MCF 10A (cell line): ENCODE data around the gene DCLK1. TPM values are rescaled to one million over a fixed set of nuclear protein-coding genes. Genes with fewer than 3 reads are reported as not detected.
A peak's percentile ranks its signal among the peaks of the same experiment; 100 is the strongest.

ENCODE experiments used
- BruUV-seq: library from RNA; stranded (reverse); fragments of 400-500 nt; replicated peaks from 2 replicates; lab custom pipeline; 2021; lab: Mats Ljungman, UMichigan
- CTCF ChIA-PET: fragments of 300-600 bp; sonication (Branson Sonifier 250); formaldehyde crosslinking; extraction: SDS; loops from one replicate; lab custom pipeline; 2021; ENCODE audit warnings: antibody characterized with exemption, inconsistent platforms; lab: Yijun Ruan, JAX
- POLR2A ChIA-PET: fragments of 300-600, 350-650 bp; sonication (Branson Sonifier 250); formaldehyde crosslinking; extraction: SDS; loops from one replicate; lab custom pipeline; 2020; ENCODE audit warnings: antibody characterized with exemption, inconsistent platforms; lab: Yijun Ruan, JAX
- DNase-seq: peaks from one replicate; pipeline ENCODE4 v3.0.0-alpha.2; 2018; ENCODE audit not compliant: unreplicated experiment
- H3K27ac Mint-ChIP-seq: one replicate; pipeline ENCODE4 v1.8.0; 2022; ENCODE audit warnings: mild to moderate bottlenecking, low read depth, mixed read lengths; ENCODE audit not compliant: unreplicated experiment
- H3K27me3 Mint-ChIP-seq: one replicate; pipeline ENCODE4 v1.8.0; 2022; ENCODE audit warnings: mixed read lengths; ENCODE audit not compliant: insufficient read depth, unreplicated experiment
- H3K36me3 Mint-ChIP-seq: one replicate; pipeline ENCODE4 v1.8.0; 2022; ENCODE audit warnings: mild to moderate bottlenecking, moderate library complexity, mixed read lengths; ENCODE audit not compliant: insufficient read depth, unreplicated experiment
- H3K4me1 Mint-ChIP-seq: one replicate; pipeline ENCODE4 v1.8.0; 2022; ENCODE audit warnings: mixed read lengths; ENCODE audit not compliant: insufficient read depth, unreplicated experiment
- H3K4me3 Mint-ChIP-seq: one replicate; pipeline ENCODE4 v1.8.0; 2022; ENCODE audit warnings: mild to moderate bottlenecking, moderate library complexity, mixed read lengths; ENCODE audit not compliant: unreplicated experiment
- H3K9me3 Mint-ChIP-seq: one replicate; pipeline ENCODE4 v1.8.0; 2022; ENCODE audit warnings: mixed read lengths; ENCODE audit not compliant: unreplicated experiment
- intact Hi-C: fragments of 100-400 bp; cut with micrococcal nuclease; formaldehyde crosslinking; loops from 2 replicates; pipeline ENCODE4 v1.14.1; 2022
- total RNA-seq: library from RNA; stranded (reverse); gene quantifications from 2 replicates; pipeline ENCODE4 v1.2.3, GENCODE V29; 2022
- TF ChIP-seq, protein P1 (sequence below): fragments of 200-600 bp; IDR thresholded peaks from one replicate; pipeline ENCODE4 v1.8.0; 2022; ENCODE audit warnings: antibody characterized with exemption, mild to moderate bottlenecking; ENCODE audit not compliant: unreplicated experiment

Gene DCLK1
- total RNA-seq, 1 experiment from 2014 or later: 0.44 TPM

DNA sequence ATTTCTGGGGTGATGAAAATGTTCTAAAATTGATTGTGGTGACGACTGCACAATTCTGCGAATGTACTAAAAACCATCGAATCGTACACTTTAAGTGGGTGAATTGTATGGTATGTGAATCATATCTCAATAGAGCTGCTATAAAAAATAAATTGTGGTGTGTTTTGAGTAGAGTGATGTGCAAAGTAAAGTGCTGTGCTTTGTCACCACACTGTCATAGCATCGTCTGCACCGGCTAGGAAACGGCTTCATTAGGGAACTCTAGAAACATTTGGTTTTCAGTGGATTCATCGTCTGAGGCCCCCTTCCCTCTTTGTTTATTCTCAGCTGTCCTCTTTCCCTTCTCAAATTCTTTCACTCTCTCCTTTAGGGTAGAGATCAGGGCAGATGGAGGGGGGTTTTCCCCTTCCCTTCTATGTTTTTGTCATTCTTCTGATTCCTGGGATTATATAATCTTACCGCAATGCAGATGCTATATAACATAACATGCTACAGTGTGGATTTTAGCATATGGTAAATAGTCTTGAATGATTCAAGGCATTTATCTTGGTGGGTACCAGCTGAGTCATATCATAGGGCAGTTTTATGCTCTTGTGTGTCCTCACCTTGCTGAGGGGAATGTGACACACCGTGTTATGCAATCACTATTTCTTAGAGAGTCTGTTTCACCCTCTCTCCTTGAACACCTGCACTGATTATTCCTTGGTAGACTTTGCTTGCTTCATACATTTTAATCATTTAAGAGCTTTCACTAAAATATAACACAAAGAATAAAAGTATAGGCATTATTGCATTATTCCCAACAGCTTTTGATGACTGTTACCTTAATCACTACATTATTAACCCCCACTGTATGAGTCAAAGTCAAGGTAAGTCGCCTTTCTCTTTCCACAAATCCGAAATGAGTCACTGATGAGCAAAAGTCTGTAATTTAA, 239.4 kb downstream of the DCLK1 start:
- ChIA-PET POLR2A (interaction anchor here (0.8 kb wide), 1 partner anchor 19 kb away, joined by 3 read pairs; no protein-coding TSS in a partner anchor), CTCF (interaction anchor here (0.8 kb wide), 1 partner anchor 21 kb away, joined by 3 read pairs; no protein-coding TSS in a partner anchor)
- TF ChIP-seq, protein P1, sequence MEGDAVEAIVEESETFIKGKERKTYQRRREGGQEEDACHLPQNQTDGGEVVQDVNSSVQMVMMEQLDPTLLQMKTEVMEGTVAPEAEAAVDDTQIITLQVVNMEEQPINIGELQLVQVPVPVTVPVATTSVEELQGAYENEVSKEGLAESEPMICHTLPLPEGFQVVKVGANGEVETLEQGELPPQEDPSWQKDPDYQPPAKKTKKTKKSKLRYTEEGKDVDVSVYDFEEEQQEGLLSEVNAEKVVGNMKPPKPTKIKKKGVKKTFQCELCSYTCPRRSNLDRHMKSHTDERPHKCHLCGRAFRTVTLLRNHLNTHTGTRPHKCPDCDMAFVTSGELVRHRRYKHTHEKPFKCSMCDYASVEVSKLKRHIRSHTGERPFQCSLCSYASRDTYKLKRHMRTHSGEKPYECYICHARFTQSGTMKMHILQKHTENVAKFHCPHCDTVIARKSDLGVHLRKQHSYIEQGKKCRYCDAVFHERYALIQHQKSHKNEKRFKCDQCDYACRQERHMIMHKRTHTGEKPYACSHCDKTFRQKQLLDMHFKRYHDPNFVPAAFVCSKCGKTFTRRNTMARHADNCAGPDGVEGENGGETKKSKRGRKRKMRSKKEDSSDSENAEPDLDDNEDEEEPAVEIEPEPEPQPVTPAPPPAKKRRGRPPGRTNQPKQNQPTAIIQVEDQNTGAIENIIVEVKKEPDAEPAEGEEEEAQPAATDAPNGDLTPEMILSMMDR: no peak
- Mint-ChIP-seq H3K4me3 (no peak overlapping the region), H3K4me1 (peaks cover 13% of the 10 kb centered on the region), H3K27ac (no peak overlapping the region), H3K36me3 (no peaks in the 10 kb centered on the region), H3K27me3 (no peaks in the 10 kb centered on the region), H3K9me3 (no peaks in the 10 kb centered on the region)
- intact Hi-C loops: no loop called here
- peak; percentile 74 for DNase-seq
- no TSS peak for BruUV-seq

DNA sequence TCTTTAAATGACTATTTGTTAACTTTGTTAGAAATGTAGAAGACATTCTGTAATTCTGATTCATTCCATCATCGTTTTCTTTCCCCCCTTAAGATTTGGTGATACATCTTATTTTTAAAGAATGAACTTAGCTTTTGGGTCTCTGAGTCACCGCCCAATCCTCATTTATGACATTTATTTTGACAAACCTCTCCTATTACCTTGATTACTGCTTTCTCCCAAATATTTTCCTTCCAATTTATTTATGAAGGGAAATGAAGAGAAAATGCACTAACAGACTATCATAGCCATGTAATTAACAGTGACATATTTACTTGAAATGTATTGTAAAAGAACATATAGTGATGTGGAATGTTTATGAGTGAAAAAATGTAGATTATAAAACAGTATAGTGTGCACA, 241.6 kb downstream of the DCLK1 start:
- Mint-ChIP-seq H3K36me3 (no peaks in the 10 kb centered on the region), H3K27me3 (no peaks in the 10 kb centered on the region), H3K27ac (no peak overlapping the region), H3K4me1 (peaks cover 13% of the 10 kb centered on the region), H3K4me3 (no peak overlapping the region), H3K9me3 (no peaks in the 10 kb centered on the region)
- POLR2A ChIA-PET: interaction anchor here (1.1 kb wide), 1 partner anchor 33 kb away, joined by 4 read pairs; no protein-coding TSS in a partner anchor
- no peak for DNase-seq
- TF ChIP-seq, protein P1: no peak
- BruUV-seq: no TSS peak
- CTCF ChIA-PET: interaction anchor here (0.6 kb wide), 1 partner anchor 71 kb away, joined by 3 read pairs; no protein-coding TSS in a partner anchor
- intact Hi-C loops: no loop called here

DNA sequence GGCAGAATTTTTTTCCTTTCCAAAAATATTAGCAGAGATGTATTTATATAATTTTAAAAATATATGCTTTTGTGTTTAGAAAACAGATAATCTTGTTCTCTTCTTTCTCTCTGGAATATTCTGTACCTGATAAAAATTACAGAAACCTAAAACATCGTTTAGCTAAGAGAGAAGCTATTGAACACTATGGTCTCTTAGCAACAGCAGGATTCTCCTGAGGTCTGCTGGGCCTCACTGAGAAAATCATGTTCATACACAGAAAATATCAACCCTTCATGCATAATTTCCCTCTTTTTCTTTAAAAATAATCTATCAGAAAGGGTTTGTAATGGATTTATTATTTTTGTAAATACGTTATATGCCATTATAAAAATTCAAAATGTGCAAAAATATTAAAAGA, 242.2 kb downstream of the DCLK1 start:
- POLR2A ChIA-PET: interaction anchor here (1.1 kb wide), 1 partner anchor 33 kb away, joined by 4 read pairs; no protein-coding TSS in a partner anchor
- TF ChIP-seq, protein P1: no peak
- CTCF ChIA-PET: interaction anchor here (0.6 kb wide), 1 partner anchor 70 kb away, joined by 3 read pairs; no protein-coding TSS in a partner anchor
- H3K4me1 Mint-ChIP-seq: peaks cover 13% of the 10 kb centered on the region
- no peaks in the 10 kb centered on the region for H3K36me3 Mint-ChIP-seq
- H3K27ac Mint-ChIP-seq: no peak overlapping the region
- no peaks in the 10 kb centered on the region for H3K9me3 Mint-ChIP-seq
- H3K4me3 Mint-ChIP-seq: no peak overlapping the region
- intact Hi-C loops: no loop called here
- no TSS peak for BruUV-seq
- no peak for DNase-seq
- no peaks in the 10 kb centered on the region for H3K27me3 Mint-ChIP-seq

- peak; percentile 6 for DNase-seq
- Mint-ChIP-seq H3K9me3 (no peaks in the 10 kb centered on the region), H3K4me1 (peaks cover 13% of the 10 kb centered on the region), H3K4me3 (no peak overlapping the region), H3K27me3 (no peaks in the 10 kb centered on the region), H3K36me3 (no peaks in the 10 kb centered on the region), H3K27ac (no peak overlapping the region)
- TF ChIP-seq, protein P1: no peak
- ChIA-PET CTCF (no interaction called here), POLR2A (no interaction called here)
- BruUV-seq: no TSS peak
- intact Hi-C loops: no loop called here
Observed at GRCh38 chr13:35888457-35888883, 242.7 kb downstream of the DCLK1 start.
